GM12891 (cell line): ENCODE results near the gene TRAPPC10.

Source experiments
- PAX5 ChIP-seq: IDR thresholded peaks from 2 replicates; pipeline ENCODE4 v1.6.1; 2011; ENCODE audit warnings: low read length, moderate library complexity, mild to moderate bottlenecking; ENCODE audit not compliant: insufficient read depth, severe bottlenecking
- POLR2A ChIP-seq: IDR thresholded peaks from 2 replicates; pipeline ENCODE4 v1.6.1; 2011; ENCODE audit warnings: low read depth, low read length, control low read depth
- POLR2AphosphoS5 ChIP-seq: IDR thresholded peaks from 2 replicates; pipeline ENCODE4 v1.6.1; 2011; ENCODE audit warnings: low read depth, low read length, control low read depth
- POU2F2 ChIP-seq: IDR thresholded peaks from 2 replicates; pipeline ENCODE4 v1.6.1; 2011; ENCODE audit warnings: low read depth, mild to moderate bottlenecking, control low read depth, low read length, moderate library complexity
- SPI1 ChIP-seq: IDR thresholded peaks from 2 replicates; pipeline ENCODE4 v1.6.1; 2011; ENCODE audit warnings: low read depth, low read length, control low read depth
- TAF1 ChIP-seq: IDR thresholded peaks from 2 replicates; pipeline ENCODE4 v1.6.1; 2011; ENCODE audit warnings: low read depth, low read length, control low read depth

- TF ChIP-seq TAF1 (no peak), POLR2A (no peak), POU2F2 (no peak), POLR2AphosphoS5 (no peak), SPI1 (no peak), PAX5 (no peak)
These were observed 34.6 kb downstream of the TRAPPC10 start for GRCh38 chr21:44046734-44047133.
